Mesenchymal stem cell (in vitro differentiated cells and primary cell): Measurements from ENCODE around the gene SFT2D3.
A peak's percentile ranks its signal among the peaks of the same experiment; 100 is the strongest.

Source experiments
- DNase-seq: peaks from one replicate; pipeline ENCODE4 v3.0.0-alpha.2; 2013
- H2AFZ ChIP-seq: one replicate; pipeline ENCODE4 v1.6.1; 2013; ENCODE audit warnings: low read depth, mild to moderate bottlenecking, control low read depth, inconsistent platforms, low read length, moderate library complexity
- H2AK5ac ChIP-seq: 2 replicates; pipeline ENCODE4 v1.6.1; 2013; ENCODE audit warnings: low read length, moderate library complexity, mild to moderate bottlenecking, inconsistent platforms; ENCODE audit not compliant: severe bottlenecking
- H2BK120ac ChIP-seq: one replicate; pipeline ENCODE4 v1.6.1; 2013; ENCODE audit warnings: low read depth, mild to moderate bottlenecking, inconsistent platforms, low read length, moderate library complexity
- H2BK12ac ChIP-seq, 2 experiments: one replicate each; pipeline ENCODE4 v1.6.1; 2013; ENCODE audit warnings: inconsistent platforms in 2 of 2, low read length in 2 of 2, mild to moderate bottlenecking in 2 of 2, moderate library complexity in 2 of 2, control low read depth in 1 of 2
- H2BK15ac ChIP-seq: one replicate; pipeline ENCODE4 v1.6.1; 2013; ENCODE audit warnings: mild to moderate bottlenecking, low read depth, inconsistent platforms; ENCODE audit not compliant: poor library complexity, severe bottlenecking
- H2BK5ac ChIP-seq: 2 replicates; pipeline ENCODE4 v1.6.1; 2013; ENCODE audit warnings: low read depth, mild to moderate bottlenecking, low read length, control low read depth, inconsistent platforms; ENCODE audit not compliant: poor library complexity, severe bottlenecking
- H3K14ac ChIP-seq, 2 experiments: one replicate each; pipeline ENCODE4 v1.6.1; 2013; ENCODE audit warnings: inconsistent platforms in 2 of 2, low read length in 2 of 2, control low read depth in 1 of 2, mild to moderate bottlenecking in 1 of 2, moderate library complexity in 1 of 2
- H3K18ac ChIP-seq, 2 experiments: one replicate each; pipeline ENCODE4 v1.6.1; 2013; ENCODE audit warnings: inconsistent platforms in 2 of 2, low read length in 2 of 2, control low read depth in 1 of 2, low read depth in 1 of 2, mild to moderate bottlenecking in 1 of 2
- H3K23ac ChIP-seq, 2 experiments: one replicate each; pipeline ENCODE4 v1.6.1; 2013; ENCODE audit warnings: inconsistent platforms in 2 of 2, low read length in 2 of 2, mild to moderate bottlenecking in 2 of 2, moderate library complexity in 2 of 2, control low read depth in 1 of 2
- H3K27ac ChIP-seq: 2 replicates; pipeline ENCODE4 v1.5.1; 2013; ENCODE audit warnings: mild to moderate bottlenecking, moderate library complexity, low read length, control low read depth, inconsistent platforms; ENCODE audit not compliant: poor library complexity, severe bottlenecking
- H3K27me3 ChIP-seq, 2 experiments: 2 replicates each; pipeline versions ENCODE4 v1.6.1 to v1.7.0; 2013; ENCODE audit warnings: low read length in 2 of 2, mild to moderate bottlenecking in 2 of 2, moderate library complexity in 2 of 2, control low read depth in 1 of 2, inconsistent platforms in 1 of 2; ENCODE audit not compliant: control insufficient read depth in 1 of 2, insufficient read depth in 1 of 2
- H3K36me3 ChIP-seq, 2 experiments: 2 replicates each; pipeline versions ENCODE4 v1.6.1 to v1.7.0; 2013; ENCODE audit warnings: low read length in 2 of 2, control low read depth in 1 of 2, inconsistent platforms in 1 of 2, low read depth in 1 of 2, mild to moderate bottlenecking in 1 of 2; ENCODE audit not compliant: insufficient read depth in 2 of 2, control insufficient read depth in 1 of 2
- H3K4ac ChIP-seq, 2 experiments: one replicate each; pipeline ENCODE4 v1.6.1; 2013; ENCODE audit warnings: inconsistent platforms in 2 of 2, low read length in 2 of 2, mild to moderate bottlenecking in 2 of 2, moderate library complexity in 2 of 2, control low read depth in 1 of 2, low read depth in 1 of 2
- H3K4me1 ChIP-seq: 2 replicates; pipeline ENCODE4 v1.6.1; 2013; ENCODE audit warnings: low read depth, low read length, control low read depth; ENCODE audit not compliant: control insufficient read depth, insufficient read depth
- H3K4me2 ChIP-seq: 2 replicates; pipeline ENCODE4 v1.6.1; 2013; ENCODE audit warnings: low read length, mild to moderate bottlenecking, inconsistent platforms; ENCODE audit not compliant: poor library complexity, severe bottlenecking
- H3K4me3 ChIP-seq, 2 experiments: 2 replicates each; pipeline versions ENCODE4 v1.5.1 to v1.7.0; 2013; ENCODE audit warnings: low read length in 2 of 2, mild to moderate bottlenecking in 2 of 2, control low read depth in 1 of 2, low read depth in 1 of 2; ENCODE audit not compliant: insufficient read depth in 1 of 2
- H3K79me1 ChIP-seq: replicated peaks from 2 replicates; pipeline ENCODE4 v1.6.1; 2013; ENCODE audit warnings: mild to moderate bottlenecking, control low read depth, low read length, inconsistent platforms; ENCODE audit not compliant: poor library complexity, severe bottlenecking
- H3K9ac ChIP-seq: 2 replicates; pipeline ENCODE4 v1.7.0; 2013; ENCODE audit warnings: mild to moderate bottlenecking, low read length, moderate library complexity
- H3K9me3 ChIP-seq: 2 replicates; pipeline ENCODE4 v1.7.0; 2013; ENCODE audit warnings: mild to moderate bottlenecking, low read length; ENCODE audit not compliant: control insufficient read depth
- H4K8ac ChIP-seq: one replicate; pipeline ENCODE4 v1.6.1; 2013; ENCODE audit warnings: inconsistent platforms, mild to moderate bottlenecking, low read length, moderate library complexity
- H4K91ac ChIP-seq: one replicate; pipeline ENCODE4 v1.6.1; 2013; ENCODE audit warnings: mild to moderate bottlenecking, low read length, inconsistent platforms
- WGBS: methylation state at CpG from one replicate; pipeline ENCODE4 v1.1.7; 2013; ENCODE audit warnings: mixed read lengths; 5-methylcytosine and 5-hydroxymethylcytosine counted together

The SFT2D3 gene

DNA sequence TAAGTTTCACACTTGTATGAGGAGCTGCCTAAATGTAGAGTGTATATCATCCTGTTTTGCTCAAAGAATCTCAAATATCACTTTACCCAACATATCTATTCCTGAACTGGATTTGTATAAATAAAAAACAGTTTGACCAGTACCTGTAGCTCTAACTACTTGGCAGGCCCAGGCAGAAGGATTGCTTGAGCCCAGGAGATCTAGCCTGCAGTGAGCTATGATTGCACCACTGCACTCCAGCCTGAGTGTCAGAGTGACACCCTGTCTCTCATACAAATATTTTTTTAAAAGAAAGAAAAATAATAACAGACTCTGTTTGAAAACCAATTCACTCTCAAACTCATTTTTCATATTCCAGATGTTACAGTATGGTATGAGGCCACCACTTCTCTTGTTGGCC, 18.2 kb upstream of the SFT2D3 start:
- Histone ChIP-seq H3K79me1 (no peaks in the 10 kb centered on the region), H4K8ac (no peak overlapping the region), H2BK120ac (no peak overlapping the region), H2BK5ac (no peak overlapping the region), H3K18ac (no peak overlapping the region), H3K9ac (no peak overlapping the region), H3K23ac (no peak overlapping the region), H4K91ac (no peak overlapping the region), H2BK12ac (no peak overlapping the region), H3K27ac (no peak overlapping the region), H3K14ac (no peak overlapping the region), H3K9me3 (peaks cover 2% of the 10 kb centered on the region), H2AK5ac (no peak overlapping the region), H3K36me3 (no peaks in the 10 kb centered on the region), H3K4me3 (no peak overlapping the region), H3K4me1 (peaks cover 3% of the 10 kb centered on the region), H3K4me2 (no peak overlapping the region), H2BK15ac (no peak overlapping the region), H3K27me3 (peaks cover 6 to 19% of the 10 kb centered on the region in 2 experiments), H2AFZ (no peak overlapping the region), H3K4ac (no peak overlapping the region)
- DNase-seq: no peak

DNA sequence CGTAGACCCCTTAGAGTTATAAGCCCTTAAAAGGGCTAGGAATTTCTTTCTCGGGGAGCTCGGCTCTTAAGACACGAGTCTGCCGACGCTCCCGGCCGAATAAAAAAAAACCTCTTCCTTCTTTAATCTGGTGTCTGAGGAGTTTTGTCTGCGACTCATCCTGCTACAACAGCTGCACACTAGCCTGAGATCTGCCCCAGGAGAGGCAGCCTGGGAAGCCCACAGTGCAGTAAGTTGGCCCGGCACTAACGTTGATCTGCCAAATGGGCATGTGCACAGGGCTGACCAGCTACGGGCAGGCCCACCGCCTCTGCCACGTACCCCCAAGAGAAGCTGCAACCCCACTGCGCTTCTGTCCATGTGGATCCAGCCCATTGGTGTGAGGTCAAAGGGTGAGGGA, 17.5 kb upstream of the SFT2D3 start:
- Histone ChIP-seq H3K4me3 (no peak overlapping the region), H3K18ac (peak overlapping the region in 1 of 2 experiments; percentile 31), H2BK5ac (no peak overlapping the region), H3K27ac (no peak overlapping the region), H3K4me1 (peaks cover 3% of the 10 kb centered on the region), H3K4me2 (no peak overlapping the region), H3K14ac (peak overlapping the region in 1 of 2 experiments; percentile 29), H2BK120ac (no peak overlapping the region), H3K9ac (no peak overlapping the region), H2BK15ac (no peak overlapping the region), H3K4ac (peak overlapping the region in 1 of 2 experiments; percentile 13), H3K27me3 (peaks cover 0 to 12% of the 10 kb centered on the region in 2 experiments), H2AFZ (no peak overlapping the region), H3K23ac (no peak overlapping the region), H3K9me3 (peaks cover 9% of the 10 kb centered on the region), H2AK5ac (no peak overlapping the region), H4K8ac (peak overlapping the region; percentile 12), H3K36me3 (no peaks in the 10 kb centered on the region), H2BK12ac (no peak overlapping the region), H3K79me1 (no peaks in the 10 kb centered on the region), H4K91ac (peak overlapping the region; percentile 57)
- 51% methylated on average over 15 of the region's 15 CpGs for WGBS
- DNase-seq: peak; percentile 62

DNA sequence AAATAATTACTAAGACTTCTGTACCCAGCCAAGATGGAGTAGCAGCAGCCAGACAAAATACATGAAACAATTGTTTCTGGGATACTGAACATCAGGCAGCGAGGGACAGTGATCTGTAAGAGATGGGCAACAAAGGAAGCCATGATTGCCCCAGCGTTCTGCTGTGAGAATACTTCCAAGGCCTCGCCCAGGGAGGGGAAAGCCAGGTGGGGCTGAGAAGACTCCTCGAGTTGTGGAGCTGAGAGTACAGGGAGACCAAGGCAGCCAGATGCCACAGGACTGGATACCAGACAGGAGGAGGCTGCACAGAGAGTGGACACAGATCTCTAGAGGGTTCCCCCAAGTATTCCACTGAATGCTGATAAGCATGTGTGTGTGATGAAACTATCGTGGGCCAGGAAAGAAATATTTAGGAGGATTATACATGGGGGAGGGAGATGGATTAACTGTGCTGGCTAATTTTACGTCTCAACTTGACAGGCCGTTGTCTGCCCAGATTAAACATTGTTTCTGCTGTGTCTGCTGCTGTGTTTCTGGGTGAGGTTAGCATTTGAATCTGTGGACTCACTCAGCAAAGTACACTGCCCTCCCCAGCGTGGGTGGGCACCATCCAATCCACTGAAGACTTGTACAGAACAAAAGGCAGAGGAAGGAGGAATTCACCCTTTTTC, 15.8 kb upstream of the SFT2D3 start:
- no peaks in the 10 kb centered on the region for H3K27me3 ChIP-seq
- peaks cover 11% of the 10 kb centered on the region for H3K9me3 ChIP-seq
- no peak overlapping the region for H3K18ac ChIP-seq
- no peak overlapping the region for H2AFZ ChIP-seq
- no peak overlapping the region for H3K4me3 ChIP-seq
- no peak overlapping the region for H3K27ac ChIP-seq
- peak overlapping the region; percentile 48 for H2BK15ac ChIP-seq
- H3K4ac ChIP-seq: no peak overlapping the region
- no peaks in the 10 kb centered on the region for H3K36me3 ChIP-seq
- no peak overlapping the region for H2BK120ac ChIP-seq
- no peak overlapping the region for H2BK12ac ChIP-seq
- no peak overlapping the region for H4K8ac ChIP-seq
- H2BK5ac ChIP-seq: no peak overlapping the region
- H3K14ac ChIP-seq: no peak overlapping the region
- H2AK5ac ChIP-seq: no peak overlapping the region
- no peak overlapping the region for H3K4me2 ChIP-seq
- no peak overlapping the region for H3K9ac ChIP-seq
- H3K4me1 ChIP-seq: peaks cover 3% of the 10 kb centered on the region
- WGBS: 81% methylated on average over 8 of the region's 8 CpGs
- DNase-seq: no peak
- H3K23ac ChIP-seq: no peak overlapping the region
- H4K91ac ChIP-seq: no peak overlapping the region
- no peaks in the 10 kb centered on the region for H3K79me1 ChIP-seq

DNA sequence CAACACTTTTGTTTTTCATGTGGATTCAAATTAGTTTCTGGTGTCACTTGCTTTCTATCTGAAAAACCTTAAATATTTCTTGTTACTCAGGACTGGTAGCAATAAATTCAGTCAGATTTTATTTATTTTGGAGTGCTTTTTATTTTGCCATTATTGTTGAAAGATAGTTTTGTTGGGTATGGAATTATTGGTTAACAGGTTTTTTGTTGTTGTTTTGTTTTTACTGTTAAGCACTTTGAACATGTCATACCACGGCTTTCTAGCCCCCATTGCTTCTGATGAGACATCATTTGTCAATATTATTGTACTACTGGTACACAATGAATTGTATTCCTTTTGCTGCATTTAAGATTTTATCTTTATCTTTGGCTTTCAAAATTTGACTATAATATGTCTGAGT, 12.9 kb upstream of the SFT2D3 start:
- no peak overlapping the region for H4K8ac ChIP-seq
- no peak overlapping the region for H2BK12ac ChIP-seq
- H2AK5ac ChIP-seq: no peak overlapping the region
- H3K4ac ChIP-seq: no peak overlapping the region
- no peaks in the 10 kb centered on the region for H3K27me3 ChIP-seq
- no peak for DNase-seq
- no CpG with 5 or more reads among the region's 1 CpG for WGBS
- H3K4me1 ChIP-seq: peaks cover 3% of the 10 kb centered on the region
- H3K18ac ChIP-seq: no peak overlapping the region
- H2BK15ac ChIP-seq: no peak overlapping the region
- no peak overlapping the region for H3K4me3 ChIP-seq
- H3K27ac ChIP-seq: no peak overlapping the region
- H2AFZ ChIP-seq: no peak overlapping the region
- H3K23ac ChIP-seq: no peak overlapping the region
- H3K4me2 ChIP-seq: no peak overlapping the region
- no peak overlapping the region for H2BK120ac ChIP-seq
- H3K9ac ChIP-seq: no peak overlapping the region
- H3K9me3 ChIP-seq: peaks cover 17% of the 10 kb centered on the region
- no peak overlapping the region for H2BK5ac ChIP-seq
- no peaks in the 10 kb centered on the region for H3K79me1 ChIP-seq
- H3K14ac ChIP-seq: no peak overlapping the region
- H3K36me3 ChIP-seq: no peaks in the 10 kb centered on the region
- H4K91ac ChIP-seq: no peak overlapping the region
